AG09319 (cell line): ENCODE results near the gene TEX54.

Source experiments
- DNase-seq: peaks from one replicate; pipeline ENCODE4 v3.0.0-alpha.2; 2010; ENCODE audit warnings: low read depth; ENCODE audit errors: extremely low read depth
- TF ChIP-seq, protein P1 (sequence below): IDR thresholded peaks from 2 replicates; pipeline ENCODE4 v1.5.1; 2011; ENCODE audit warnings: low read depth, mild to moderate bottlenecking, inconsistent platforms, low read length, moderate library complexity

TEX54 gene

DNA sequence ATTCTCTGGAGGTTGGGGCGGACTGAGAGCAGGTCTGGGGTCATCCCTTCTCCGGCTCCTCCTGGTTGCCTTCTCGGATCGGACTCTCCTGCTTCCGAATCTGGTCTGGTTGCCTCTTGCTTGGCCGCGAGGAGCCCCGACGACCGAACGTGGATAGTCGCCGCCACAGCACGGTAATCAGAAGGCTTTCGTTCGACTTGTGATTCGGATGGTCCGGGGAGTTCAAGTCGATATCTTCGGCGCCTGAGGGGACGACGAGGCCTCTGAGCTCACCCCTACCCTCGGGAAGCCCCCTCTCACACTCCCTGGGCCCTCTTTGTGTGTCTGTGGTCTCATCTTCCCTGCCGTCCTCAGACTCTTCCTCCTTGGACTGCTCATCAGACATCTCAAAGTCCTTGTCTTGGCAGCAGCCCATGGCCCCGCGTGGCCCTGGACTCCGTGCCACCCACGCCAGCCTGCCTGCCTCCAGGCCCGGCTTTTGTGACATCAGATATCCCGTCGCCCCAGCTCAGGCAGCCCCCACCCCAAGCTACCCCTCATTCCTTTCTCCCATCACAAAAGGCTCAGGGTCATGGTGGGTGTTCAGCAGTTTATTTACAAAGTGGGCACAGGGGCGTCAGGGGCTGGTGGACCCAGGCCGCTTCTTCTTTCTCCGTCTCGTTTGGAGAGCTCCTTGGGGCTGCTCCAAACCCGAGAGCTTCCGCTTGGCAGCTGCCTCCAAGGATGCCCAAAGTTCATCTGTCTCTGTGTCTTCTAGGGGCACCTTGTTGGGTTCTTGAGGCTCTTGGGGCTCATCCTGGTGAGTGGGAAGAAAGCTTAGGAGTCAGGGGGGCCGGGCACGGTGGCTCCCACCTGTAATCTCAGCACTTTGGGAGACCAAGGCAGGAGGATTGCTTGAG, at the start of gene TEX54:
TSS of gene TEX54 (minus strand) at position 506 of the 899 bp plus-strand sequence.
- TF ChIP-seq, protein P1, sequence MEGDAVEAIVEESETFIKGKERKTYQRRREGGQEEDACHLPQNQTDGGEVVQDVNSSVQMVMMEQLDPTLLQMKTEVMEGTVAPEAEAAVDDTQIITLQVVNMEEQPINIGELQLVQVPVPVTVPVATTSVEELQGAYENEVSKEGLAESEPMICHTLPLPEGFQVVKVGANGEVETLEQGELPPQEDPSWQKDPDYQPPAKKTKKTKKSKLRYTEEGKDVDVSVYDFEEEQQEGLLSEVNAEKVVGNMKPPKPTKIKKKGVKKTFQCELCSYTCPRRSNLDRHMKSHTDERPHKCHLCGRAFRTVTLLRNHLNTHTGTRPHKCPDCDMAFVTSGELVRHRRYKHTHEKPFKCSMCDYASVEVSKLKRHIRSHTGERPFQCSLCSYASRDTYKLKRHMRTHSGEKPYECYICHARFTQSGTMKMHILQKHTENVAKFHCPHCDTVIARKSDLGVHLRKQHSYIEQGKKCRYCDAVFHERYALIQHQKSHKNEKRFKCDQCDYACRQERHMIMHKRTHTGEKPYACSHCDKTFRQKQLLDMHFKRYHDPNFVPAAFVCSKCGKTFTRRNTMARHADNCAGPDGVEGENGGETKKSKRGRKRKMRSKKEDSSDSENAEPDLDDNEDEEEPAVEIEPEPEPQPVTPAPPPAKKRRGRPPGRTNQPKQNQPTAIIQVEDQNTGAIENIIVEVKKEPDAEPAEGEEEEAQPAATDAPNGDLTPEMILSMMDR: no peak
- no peak for DNase-seq

DNA sequence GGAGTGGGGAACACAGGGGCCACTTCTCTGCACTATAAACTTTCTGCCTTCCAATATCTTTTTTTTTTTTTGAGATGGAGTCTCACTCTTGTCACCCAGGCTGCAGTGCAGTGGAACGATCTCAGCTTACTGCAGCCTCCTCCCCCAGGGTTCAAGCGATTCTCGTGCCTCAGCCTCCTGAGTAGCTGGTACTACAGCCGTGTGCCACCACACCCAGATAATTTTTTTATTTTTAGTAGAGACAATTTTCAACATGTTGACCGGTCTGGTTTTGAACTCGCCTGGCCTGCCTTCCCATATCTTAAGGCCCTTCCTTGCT, 49.7 kb upstream of the TEX54 start:
- DNase-seq: no peak
- TF ChIP-seq, protein P1: no peak

GRCh38 chr11:62881579-62882430, 49.2 kb upstream of the TEX54 start:
- peak; percentile 97 for DNase-seq
- TF ChIP-seq, protein P1: no peak

GRCh38 chr11:62880803-62881578, 48.4 kb upstream of the TEX54 start, which contains the start of gene SLC3A2:
SLC3A2 (plus strand) TSS chr11:62880896; CDS start chr11:62881024, 128 bp downstream.
- DNase-seq: peak; percentile 72
- TF ChIP-seq, protein P1: peak; percentile 74

DNA sequence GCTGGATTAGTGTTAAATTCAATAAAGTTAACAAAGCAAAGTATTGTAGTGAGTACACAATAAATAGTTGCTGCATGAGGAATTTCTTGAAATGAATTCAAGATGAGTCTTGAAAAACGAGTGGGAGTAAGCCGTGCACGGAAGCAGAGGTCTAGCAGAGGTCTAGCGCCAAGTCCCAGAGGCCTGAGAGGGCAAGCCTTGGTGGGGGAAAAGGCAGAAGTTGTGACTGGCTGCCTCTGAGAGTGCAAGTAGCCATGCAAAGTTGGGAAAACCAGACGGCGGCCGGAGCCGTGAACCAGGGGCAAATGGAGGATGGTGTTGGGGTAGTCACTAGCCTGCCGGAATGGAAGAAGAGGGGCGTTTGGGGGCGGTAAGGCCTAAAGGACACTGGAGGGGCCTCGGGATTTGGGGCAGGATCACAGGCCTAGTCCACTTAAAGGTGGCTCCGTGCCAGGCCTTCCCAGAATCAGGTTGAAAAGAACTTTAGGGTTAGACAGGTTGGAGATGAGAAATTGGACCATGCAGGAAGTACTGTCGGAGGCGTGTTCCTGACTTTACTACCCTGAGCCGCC, 47.7 kb upstream of the TEX54 start:
- TF ChIP-seq, protein P1: no peak
- peak; percentile 73 for DNase-seq

DNA sequence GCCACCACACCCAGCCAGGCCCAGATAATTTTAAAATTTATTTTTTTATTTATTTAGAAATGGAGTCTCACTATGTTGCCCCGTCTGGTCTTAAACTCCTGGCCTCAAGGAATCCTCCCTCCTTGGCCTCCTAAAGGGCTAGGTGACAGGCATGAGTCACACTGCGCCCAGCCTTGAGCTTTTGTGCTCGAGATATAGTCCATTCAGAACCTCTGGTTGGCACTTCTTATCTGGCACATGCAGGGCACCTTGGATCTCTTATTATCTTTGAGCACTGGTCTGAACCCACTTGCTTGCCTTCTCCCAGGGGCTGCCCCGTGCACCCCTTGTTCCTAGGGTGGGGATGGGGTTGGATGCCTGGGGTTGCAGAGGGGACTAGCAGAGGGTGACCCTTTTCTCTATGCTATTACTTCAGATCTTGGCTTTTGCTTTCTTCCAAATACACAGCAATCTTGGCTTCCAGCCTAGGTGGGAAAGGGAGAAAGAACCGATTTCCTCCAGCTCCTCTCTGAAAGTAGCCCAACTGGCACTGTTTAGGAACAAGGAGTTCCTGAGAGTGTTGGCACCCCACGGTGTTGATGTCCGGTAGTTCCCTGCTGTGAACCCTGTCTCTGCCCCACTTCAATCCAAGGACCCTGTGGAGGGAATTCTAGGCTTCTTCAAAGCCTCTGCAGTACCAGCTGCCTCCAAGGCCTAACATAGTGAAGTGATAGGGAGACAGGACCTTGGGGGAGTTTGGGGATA, 46.8 kb upstream of the TEX54 start:
- no peak for DNase-seq
- TF ChIP-seq, protein P1: no peak
